Type B pancreatic cell (in vitro differentiated cells): Measurements from ENCODE around the gene PILRA. TPM values are rescaled to one million over a fixed set of nuclear protein-coding genes. Genes with fewer than 3 reads are reported as not detected.
"Not testable (repeated sequence)": the region's sequence is repeated elsewhere in the genome, so short reads cannot be mapped to it uniquely, and the experiment has no call there.

ENCODE experiments used
- DNase-seq: peaks from one replicate; pipeline ENCODE4 v3.0.0; 2021; ENCODE audit warnings: mixed read lengths; ENCODE audit not compliant: unreplicated experiment; ENCODE audit errors: extremely low spot score
- H3K27ac Mint-ChIP-seq: 2 replicates; pipeline ENCODE4 v1.8.0; 2021; ENCODE audit warnings: mild to moderate bottlenecking, mixed read lengths
- H3K27me3 Mint-ChIP-seq: 2 replicates; pipeline ENCODE4 v1.8.0; 2021; ENCODE audit warnings: mixed read lengths
- H3K36me3 Mint-ChIP-seq: 2 replicates; pipeline ENCODE4 v1.8.0; 2021; ENCODE audit warnings: mixed read lengths
- H3K4me1 Mint-ChIP-seq: one replicate; pipeline ENCODE4 v1.8.0; 2021; ENCODE audit warnings: mixed read lengths; ENCODE audit not compliant: unreplicated experiment
- H3K4me3 Mint-ChIP-seq: 2 replicates; pipeline ENCODE4 v1.8.0; 2021; ENCODE audit warnings: mild to moderate bottlenecking, mixed read lengths
- H3K9me3 Mint-ChIP-seq: 2 replicates; pipeline ENCODE4 v1.8.0; 2021; ENCODE audit warnings: mixed read lengths
- CTCF ChIP-seq: fragments of 200-600 bp; sonication (generic); conservative IDR thresholded peaks from 2 replicates; pipeline ENCODE4 v1.5.0; 2021; ENCODE audit warnings: antibody characterized with exemption, mild to moderate bottlenecking
- total RNA-seq: library from RNA; stranded (reverse); gene quantifications from 2 replicates; pipeline ENCODE4 v1.2.1, GENCODE V29; 2021; ENCODE audit warnings: low replicate concordance

The PILRA gene
- total RNA-seq, 1 donor from 2014 or later = 2.8 TPM

- H3K9me3 Mint-ChIP-seq = no peaks in the 10 kb centered on the region
- no peak for TF ChIP-seq CTCF
- H3K36me3 Mint-ChIP-seq = peaks cover 16% of the 10 kb centered on the region
- no peaks in the 10 kb centered on the region for H3K27me3 Mint-ChIP-seq
- H3K4me1 Mint-ChIP-seq = no peaks in the 10 kb centered on the region
- peak overlapping the region; percentile 23 for H3K27ac Mint-ChIP-seq
- no peak overlapping the region for H3K4me3 Mint-ChIP-seq
- DNase-seq = no peak
These were observed 21.6 kb upstream of the PILRA start for GRCh38 chr7:100351657-100352058.

- not testable (repeated sequence) for H3K27ac Mint-ChIP-seq, H3K4me1 Mint-ChIP-seq, H3K27me3 Mint-ChIP-seq, H3K9me3 Mint-ChIP-seq, DNase-seq, H3K4me3 Mint-ChIP-seq
- peaks cover 14% of the 10 kb centered on the region for H3K36me3 Mint-ChIP-seq
These were observed 21.0 kb upstream of the PILRA start for GRCh38 chr7:100352230-100352781.

- Mint-ChIP-seq H3K27ac (no peak overlapping the region), H3K36me3 (peaks cover 8% of the 10 kb centered on the region), H3K4me1 (no peaks in the 10 kb centered on the region), H3K27me3 (no peaks in the 10 kb centered on the region), H3K4me3 (no peak overlapping the region), H3K9me3 (no peaks in the 10 kb centered on the region)
- DNase-seq = no peak
- no peak for TF ChIP-seq CTCF
These were observed 20.2 kb upstream of the PILRA start for GRCh38 chr7:100352984-100353684.

- H3K9me3 Mint-ChIP-seq = no peaks in the 10 kb centered on the region
- TF ChIP-seq CTCF = no peak
- H3K27me3 Mint-ChIP-seq = no peaks in the 10 kb centered on the region
- no peak for DNase-seq
- no peak overlapping the region for H3K27ac Mint-ChIP-seq
- H3K4me1 Mint-ChIP-seq = no peaks in the 10 kb centered on the region
- no peak overlapping the region for H3K4me3 Mint-ChIP-seq
- peaks cover 8% of the 10 kb centered on the region for H3K36me3 Mint-ChIP-seq
These were observed 19.5 kb upstream of the PILRA start for GRCh38 chr7:100353685-100354330.

GRCh38 chr7:100356416-100357068, 16.7 kb upstream of the PILRA start:
- H3K9me3 Mint-ChIP-seq = no peaks in the 10 kb centered on the region
- H3K4me1 Mint-ChIP-seq = no peaks in the 10 kb centered on the region
- H3K27ac Mint-ChIP-seq = no peak overlapping the region
- no peak for DNase-seq
- no peaks in the 10 kb centered on the region for H3K27me3 Mint-ChIP-seq
- TF ChIP-seq CTCF = no peak
- no peak overlapping the region for H3K4me3 Mint-ChIP-seq
- H3K36me3 Mint-ChIP-seq = peaks cover 13% of the 10 kb centered on the region

GRCh38 chr7:100357131-100357561, 16.1 kb upstream of the PILRA start:
- Mint-ChIP-seq H3K4me1 (no peaks in the 10 kb centered on the region), H3K4me3 (no peak overlapping the region), H3K9me3 (no peaks in the 10 kb centered on the region), H3K36me3 (peaks cover 17% of the 10 kb centered on the region), H3K27ac (no peak overlapping the region), H3K27me3 (no peaks in the 10 kb centered on the region)
- no peak for DNase-seq
- TF ChIP-seq CTCF = no peak
